Natural killer cell (primary cell): ENCODE results near the gene WWTR1. TPM values are rescaled to one million over a fixed set of nuclear protein-coding genes. Genes with fewer than 3 reads are reported as not detected.

ENCODE experiments used
- ATAC-seq, 3 donors: fragments of 150-1000 bp in 2 of 3; fragments of 200-7000 bp in 1 of 3; cut with Tn5 transposase; 1 replicate in 1 of 3; 2 replicates in 2 of 3; pipeline ENCODE4 v1.10.0; 2021; ENCODE audit warnings: mild to moderate bottlenecking in 2 of 3, moderate library complexity in 2 of 3
- DNase-seq, 2 donors: peaks; one replicate each; pipeline versions ENCODE4 v3.0.0 to v3.0.0-alpha.2; 2013 to 2021; ENCODE audit warnings: mixed read lengths in 1 of 2
- H3K27ac ChIP-seq: one replicate; pipeline ENCODE4 v1.5.1; 2013; ENCODE audit warnings: mild to moderate bottlenecking, low read length
- H3K27me3 ChIP-seq: one replicate; pipeline ENCODE4 v1.6.1; 2013; ENCODE audit warnings: low read length; ENCODE audit not compliant: control insufficient read depth, insufficient read depth
- H3K36me3 ChIP-seq: one replicate; pipeline ENCODE4 v1.6.1; 2013; ENCODE audit warnings: low read length; ENCODE audit not compliant: control insufficient read depth, insufficient read depth
- H3K4me1 ChIP-seq: one replicate; pipeline ENCODE4 v1.6.1; 2013; ENCODE audit warnings: low read length; ENCODE audit not compliant: control insufficient read depth, insufficient read depth
- H3K4me3 ChIP-seq: one replicate; pipeline ENCODE4 v1.5.1; 2013; ENCODE audit warnings: low read length
- H3K9me3 ChIP-seq: one replicate; pipeline ENCODE4 v1.6.1; 2013; ENCODE audit warnings: low read length; ENCODE audit not compliant: control insufficient read depth, insufficient read depth
- H3K27ac Mint-ChIP-seq, 2 donors: one replicate each; pipeline ENCODE4 v1.8.0; 2022; ENCODE audit warnings: mild to moderate bottlenecking in 2 of 2, mixed read lengths in 2 of 2, moderate library complexity in 1 of 2
- H3K27me3 Mint-ChIP-seq, 2 donors: one replicate each; pipeline ENCODE4 v1.8.0; 2022; ENCODE audit warnings: low read depth in 2 of 2, mixed read lengths in 2 of 2
- H3K36me3 Mint-ChIP-seq: one replicate; pipeline ENCODE4 v1.8.0; 2022; ENCODE audit warnings: mixed read lengths
- H3K4me1 Mint-ChIP-seq, 2 donors: one replicate each; pipeline ENCODE4 v1.8.0; 2022; ENCODE audit warnings: mixed read lengths in 2 of 2
- H3K4me3 Mint-ChIP-seq: one replicate; pipeline ENCODE4 v1.8.0; 2022; ENCODE audit warnings: mild to moderate bottlenecking, moderate library complexity, mixed read lengths
- H3K9me3 Mint-ChIP-seq, 2 donors: one replicate each; pipeline ENCODE4 v1.8.0; 2022; ENCODE audit warnings: mixed read lengths in 2 of 2
- CTCF ChIP-seq: fragments of 200-600 bp; IDR thresholded peaks from one replicate; pipeline ENCODE4 v1.8.0; 2022; ENCODE audit warnings: antibody characterized with exemption
- whole genome bisulfite sequencing: methylation state at CpG from one replicate; pipeline ENCODE4 v1.1.7; 2013; ENCODE audit warnings: missing lambda C conversion rate; ENCODE audit not compliant: insufficient coverage; 5-methylcytosine and 5-hydroxymethylcytosine counted together
- intact Hi-C: fragments of 100-400 bp; cut with micrococcal nuclease; formaldehyde crosslinking; loops from one replicate; pipeline ENCODE4 v1.14.2; 2022
- total RNA-seq, 4 donors: library from RNA; stranded (reverse); fragments of 120-200 nt in 1 of 4; gene quantifications; one replicate each; pipeline versions ENCODE4 v1.2.3 to v1.2.4, GENCODE V29; 2013 to 2022

The WWTR1 gene
- total RNA-seq, 3 donors from 2014 or later (not counting 1 experiment from before 2014, with no cell fraction given), result 0.72 to 1.1 (median 0.73) TPM

DNA sequence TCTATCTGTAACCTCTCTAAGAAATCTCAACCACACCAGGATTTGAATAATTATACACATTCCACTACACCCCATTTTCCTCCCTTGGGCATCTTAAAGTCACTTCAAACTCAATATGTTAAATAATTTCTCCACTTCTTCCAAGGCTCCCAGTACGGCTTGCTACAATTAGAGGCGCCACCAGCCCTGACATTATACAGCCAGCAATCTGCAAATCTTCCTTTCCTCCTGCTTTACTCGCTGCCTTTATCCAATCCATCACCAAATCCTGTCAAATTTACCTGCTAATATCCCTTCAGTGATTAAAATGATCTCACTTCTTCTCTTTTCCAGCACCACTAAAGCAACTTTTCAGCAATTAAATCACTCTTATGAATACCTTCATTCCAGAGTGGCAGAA is 13.9 kb downstream of the WWTR1 start:
- H3K9me3 ChIP-seq, result no peaks in the 10 kb centered on the region
- no peak overlapping the region for H3K27ac Mint-ChIP-seq
- H3K4me3 ChIP-seq, result no peak overlapping the region
- H3K36me3 Mint-ChIP-seq, result no peaks in the 10 kb centered on the region
- H3K27ac ChIP-seq, result no peak overlapping the region
- H3K9me3 Mint-ChIP-seq, result no peaks in the 10 kb centered on the region
- intact Hi-C loops, result no loop called here
- TF ChIP-seq CTCF, result no peak
- H3K4me1 ChIP-seq, result no peaks in the 10 kb centered on the region
- no peaks in the 10 kb centered on the region for H3K4me1 Mint-ChIP-seq
- DNase-seq (no peak), ATAC-seq (no peak)
- H3K27me3 Mint-ChIP-seq, result peaks cover 0 to 9% of the 10 kb centered on the region in 2 donors
- H3K4me3 Mint-ChIP-seq, result no peak overlapping the region
- H3K36me3 ChIP-seq, result no peaks in the 10 kb centered on the region
- 90% methylated on average over 3 of the region's 3 CpGs for WGBS
- no peaks in the 10 kb centered on the region for H3K27me3 ChIP-seq

DNA sequence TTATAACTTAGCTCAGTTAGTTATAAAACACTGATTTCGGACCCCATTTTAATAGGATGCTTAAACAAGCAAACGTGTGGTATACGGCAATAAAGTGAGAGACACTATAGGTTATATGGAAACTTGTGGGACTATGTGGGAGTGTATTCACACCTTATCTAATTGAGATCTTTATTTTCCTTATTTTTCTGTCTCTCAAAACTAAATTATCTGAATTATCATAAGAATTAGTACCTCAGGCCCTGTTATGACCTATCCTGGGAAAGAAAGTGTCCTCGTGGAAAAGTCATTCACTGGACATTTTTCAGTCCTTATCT is 14.4 kb downstream of the WWTR1 start:
- no peak for ATAC-seq
- Mint-ChIP-seq H3K27ac (no peak overlapping the region), H3K9me3 (no peaks in the 10 kb centered on the region), H3K4me1 (no peaks in the 10 kb centered on the region), H3K36me3 (no peaks in the 10 kb centered on the region), H3K4me3 (no peak overlapping the region), H3K27me3 (peaks cover 4 to 9% of the 10 kb centered on the region in 2 donors)
- H3K4me3 ChIP-seq, result no peak overlapping the region
- WGBS, result 95% methylated on average over 4 of the region's 4 CpGs
- H3K36me3 ChIP-seq, result no peaks in the 10 kb centered on the region
- intact Hi-C loops, result no loop called here
- no peaks in the 10 kb centered on the region for H3K9me3 ChIP-seq
- H3K4me1 ChIP-seq, result no peaks in the 10 kb centered on the region
- no peak overlapping the region for H3K27ac ChIP-seq
- DNase-seq, result no peak
- TF ChIP-seq CTCF, result no peak
- H3K27me3 ChIP-seq, result no peaks in the 10 kb centered on the region

GRCh38 chr3:149640976-149641728 is 16.7 kb downstream of the WWTR1 start:
- ATAC-seq, result no peak
- H3K27ac Mint-ChIP-seq, result no peak overlapping the region

More at GRCh38 chr3:149640976-149641728, 16.7 kb downstream of the WWTR1 start:
- Histone ChIP-seq H3K36me3 (no peaks in the 10 kb centered on the region), H3K9me3 (no peaks in the 10 kb centered on the region), H3K4me1 (no peaks in the 10 kb centered on the region), H3K4me3 (no peak overlapping the region), H3K27me3 (no peaks in the 10 kb centered on the region), H3K27ac (no peak overlapping the region)
- no peak for DNase-seq
- no peaks in the 10 kb centered on the region for H3K4me1 Mint-ChIP-seq
- 97% methylated on average over 6 of the region's 7 CpGs for WGBS
- H3K36me3 Mint-ChIP-seq, result no peaks in the 10 kb centered on the region
- H3K27me3 Mint-ChIP-seq, result peaks cover 9 to 11% of the 10 kb centered on the region in 2 donors
- H3K9me3 Mint-ChIP-seq, result no peaks in the 10 kb centered on the region
- intact Hi-C loops, result no loop called here
- no peak for TF ChIP-seq CTCF
- no peak overlapping the region for H3K4me3 Mint-ChIP-seq
